IPS-20b (cell line): ENCODE data around the gene KPNB1.

Source experiments
- H3K27ac ChIP-seq: one replicate; pipeline ENCODE4 v1.5.1; 2013; ENCODE audit warnings: low read length
- H3K27me3 ChIP-seq: 2 replicates; pipeline ENCODE4 v1.6.1; 2013; ENCODE audit warnings: mild to moderate bottlenecking, low read length, inconsistent platforms; ENCODE audit not compliant: insufficient read depth
- H3K36me3 ChIP-seq: 2 replicates; pipeline ENCODE4 v1.6.1; 2013; ENCODE audit warnings: low read depth, mild to moderate bottlenecking, inconsistent platforms, low read length, moderate library complexity; ENCODE audit not compliant: insufficient read depth
- H3K4me1 ChIP-seq: 2 replicates; pipeline ENCODE4 v1.6.1; 2013; ENCODE audit warnings: mild to moderate bottlenecking, control low read depth, inconsistent platforms, low read length, moderate library complexity; ENCODE audit not compliant: insufficient read depth
- H3K4me3 ChIP-seq: 2 replicates; pipeline ENCODE4 v1.5.1; 2013; ENCODE audit warnings: mild to moderate bottlenecking, low read length, inconsistent platforms
- H3K9ac ChIP-seq: 2 replicates; pipeline ENCODE4 v1.6.1; 2013; ENCODE audit warnings: low read depth, mild to moderate bottlenecking, inconsistent platforms, low read length, moderate library complexity
- H3K9me3 ChIP-seq: 2 replicates; pipeline ENCODE4 v1.6.1; 2013; ENCODE audit warnings: mild to moderate bottlenecking, low read depth, low read length, inconsistent platforms; ENCODE audit not compliant: insufficient read depth

The KPNB1 gene

GRCh38 chr17:47641202-47641601, 8.5 kb upstream of the KPNB1 start:
- Histone ChIP-seq H3K27ac (no peak overlapping the region), H3K4me1 (no peaks in the 10 kb centered on the region), H3K36me3 (peaks cover 8% of the 10 kb centered on the region; the same call in 1 of the 2 replicates), H3K9ac (no peak overlapping the region), H3K4me3 (no peak overlapping the region), H3K9me3 (no peaks in the 10 kb centered on the region), H3K27me3 (no peaks in the 10 kb centered on the region)

GRCh38 chr17:47643116-47643515, 6.6 kb upstream of the KPNB1 start:
- no peaks in the 10 kb centered on the region for H3K36me3 ChIP-seq
- H3K9me3 ChIP-seq: no peaks in the 10 kb centered on the region
- H3K27ac ChIP-seq: no peak overlapping the region
- H3K9ac ChIP-seq: no peak overlapping the region
- no peaks in the 10 kb centered on the region for H3K27me3 ChIP-seq
- H3K4me3 ChIP-seq: no peak overlapping the region
- no peaks in the 10 kb centered on the region for H3K4me1 ChIP-seq

- Histone ChIP-seq H3K9me3 (no peaks in the 10 kb centered on the region), H3K27ac (no peak overlapping the region), H3K4me3 (no peak overlapping the region), H3K9ac (no peak overlapping the region), H3K36me3 (no peaks in the 10 kb centered on the region), H3K4me1 (no peaks in the 10 kb centered on the region), H3K27me3 (no peaks in the 10 kb centered on the region)
Measured at GRCh38 chr17:47644324-47644723, 5.4 kb upstream of the KPNB1 start.

- H3K27ac ChIP-seq: peak overlapping the region; percentile 50
- peaks cover 44% of the 10 kb centered on the region for H3K36me3 ChIP-seq
- peak overlapping the region; percentile 70 for H3K4me3 ChIP-seq
- peak overlapping the region; percentile 90; the same call in 1 of the 2 replicates for H3K9ac ChIP-seq
- H3K27me3 ChIP-seq: no peaks in the 10 kb centered on the region
- H3K9me3 ChIP-seq: no peaks in the 10 kb centered on the region
- peaks cover 12% of the 10 kb centered on the region for H3K4me1 ChIP-seq
Measured at GRCh38 chr17:47649972-47650524, 329 bp downstream of the KPNB1 start.

GRCh38 chr17:47650525-47651522, 1.1 kb downstream of the KPNB1 start:
- no peaks in the 10 kb centered on the region for H3K9me3 ChIP-seq
- H3K36me3 ChIP-seq: peaks cover 52% of the 10 kb centered on the region
- H3K9ac ChIP-seq: peak overlapping the region; percentile 98
- H3K27me3 ChIP-seq: no peaks in the 10 kb centered on the region
- peak overlapping the region; percentile 98 for H3K4me3 ChIP-seq
- H3K4me1 ChIP-seq: peaks cover 12% of the 10 kb centered on the region
- peak overlapping the region; percentile 89 for H3K27ac ChIP-seq

- Histone ChIP-seq H3K27ac (peak overlapping the region; percentile 14), H3K4me3 (peak overlapping the region; percentile 98), H3K27me3 (no peaks in the 10 kb centered on the region), H3K9me3 (no peaks in the 10 kb centered on the region), H3K4me1 (peaks cover 12% of the 10 kb centered on the region), H3K36me3 (peaks cover 60% of the 10 kb centered on the region), H3K9ac (peak overlapping the region; percentile 98; the same call in 1 of the 2 replicates)
Measured at GRCh38 chr17:47651704-47652103, 2.0 kb downstream of the KPNB1 start.

GRCh38 chr17:47652570-47652969, 2.9 kb downstream of the KPNB1 start:
- Histone ChIP-seq H3K4me1 (peaks cover 12% of the 10 kb centered on the region), H3K9ac (no peak overlapping the region), H3K4me3 (peak overlapping the region; percentile 98; the same call in 1 of the 2 replicates), H3K36me3 (peaks cover 69% of the 10 kb centered on the region), H3K27ac (no peak overlapping the region), H3K27me3 (no peaks in the 10 kb centered on the region), H3K9me3 (no peaks in the 10 kb centered on the region)

- H3K4me3 ChIP-seq: no peak overlapping the region
- peaks cover 12% of the 10 kb centered on the region for H3K4me1 ChIP-seq
- H3K9me3 ChIP-seq: no peaks in the 10 kb centered on the region
- H3K27ac ChIP-seq: no peak overlapping the region
- H3K9ac ChIP-seq: no peak overlapping the region
- H3K27me3 ChIP-seq: no peaks in the 10 kb centered on the region
- peaks cover 78% of the 10 kb centered on the region for H3K36me3 ChIP-seq
Measured at GRCh38 chr17:47653442-47653841, 3.7 kb downstream of the KPNB1 start.

GRCh38 chr17:47654991-47655390, 5.3 kb downstream of the KPNB1 start:
- Histone ChIP-seq H3K9ac (no peak overlapping the region), H3K9me3 (no peaks in the 10 kb centered on the region), H3K4me3 (no peak overlapping the region), H3K27ac (no peak overlapping the region), H3K4me1 (peaks cover 12% of the 10 kb centered on the region), H3K27me3 (no peaks in the 10 kb centered on the region), H3K36me3 (peaks cover 93% of the 10 kb centered on the region)

- Histone ChIP-seq H3K9me3 (no peaks in the 10 kb centered on the region), H3K4me3 (no peak overlapping the region), H3K4me1 (peaks cover 7% of the 10 kb centered on the region; the same call in 1 of the 2 replicates), H3K27me3 (no peaks in the 10 kb centered on the region), H3K27ac (no peak overlapping the region), H3K36me3 (peaks cover 100% of the 10 kb centered on the region), H3K9ac (no peak overlapping the region)
Measured at GRCh38 chr17:47660064-47660492, 10.4 kb downstream of the KPNB1 start.

GRCh38 chr17:47663912-47664623, 14.3 kb downstream of the KPNB1 start:
- Histone ChIP-seq H3K36me3 (peaks cover 98% of the 10 kb centered on the region), H3K4me3 (no peak overlapping the region), H3K27ac (no peak overlapping the region), H3K4me1 (peaks cover 7% of the 10 kb centered on the region; the same call in 1 of the 2 replicates), H3K9ac (no peak overlapping the region), H3K9me3 (no peaks in the 10 kb centered on the region), H3K27me3 (no peaks in the 10 kb centered on the region)
